K562 (cell line): ENCODE data around the gene PPP1R16B. TPM values are rescaled to one million over a fixed set of nuclear protein-coding genes. Genes with fewer than 3 reads are reported as not detected.
A peak's percentile ranks its signal among the peaks of the same experiment; 100 is the strongest.

Experiments
- ATAC-seq: fragments of 200-7000 bp; cut with Tn5 transposase; 3 replicates; pipeline ENCODE4 v1.9.1; 2020; ENCODE audit warnings: moderate library complexity
- BruUV-seq: library from RNA; stranded (reverse); fragments of 400-500 nt; replicated peaks from 2 replicates; lab custom pipeline; 2021; lab: Mats Ljungman, UMichigan
- CTCF ChIA-PET: fragments of 300-600 bp; formaldehyde crosslinking; extraction: SDS; loops from one replicate; lab custom pipeline; 2021; ENCODE audit warnings: low intra/inter-chr PET ratio; lab: Yijun Ruan, JAX
- POLR2A ChIA-PET: fragments of 300-600, 350-650 bp; sonication (Branson Sonifier 250); formaldehyde crosslinking; extraction: SDS; loops from one replicate; lab custom pipeline; 2021; ENCODE audit warnings: antibody characterized with exemption, inconsistent platforms; lab: Yijun Ruan, JAX
- DNase-seq, 4 experiments: peaks; one replicate each; pipeline versions ENCODE4 v3.0.0 to v3.0.0-alpha.2; 2011 to 2018; ENCODE audit warnings: low spot score in 3 of 4, mixed read lengths in 3 of 4; ENCODE audit errors: extremely low read depth in 1 of 4
- FAIRE-seq: peaks from 2 replicates; lab custom pipeline; 2011; peaks lifted over from hg19 to GRCh38; lab: Jason Lieb, UNC
- H2AFZ ChIP-seq: 2 replicates; pipeline ENCODE4 v1.6.0; 2011; ENCODE audit warnings: low read depth, low read length, control low read depth, inconsistent platforms
- H3K27ac ChIP-seq: fragments of 200-600 bp; 3 replicates; pipeline ENCODE4 v1.8.0; 2011; ENCODE audit warnings: low read depth, mild to moderate bottlenecking, control low read depth, inconsistent platforms, low read length, moderate library complexity, mixed read lengths; ENCODE audit errors: extremely low read depth
- H3K27me3 ChIP-seq, 2 experiments: fragments of 300-600 bp in 1 of 2; 2 replicates in 1 of 2; 3 replicates in 1 of 2; pipeline versions ENCODE4 v1.6.0 to v1.8.0; 2011; ENCODE audit warnings: inconsistent platforms in 2 of 2, low read length in 2 of 2, mild to moderate bottlenecking in 1 of 2, mixed read lengths in 1 of 2, moderate library complexity in 1 of 2; ENCODE audit not compliant: control insufficient read depth in 2 of 2, insufficient read depth in 2 of 2
- H3K36me3 ChIP-seq: fragments of 300-600 bp; 3 replicates; pipeline ENCODE4 v1.8.0; 2011; ENCODE audit warnings: mild to moderate bottlenecking, low read length, inconsistent platforms; ENCODE audit not compliant: control insufficient read depth, insufficient read depth
- H3K4me1 ChIP-seq, 2 experiments: fragments of 200-600 bp in 1 of 2; replicated peaks in 1 of 2; 2 replicates in 1 of 2; 3 replicates in 1 of 2; pipeline versions ENCODE4 v1.5.1 to v1.8.0; 2011; ENCODE audit warnings: inconsistent platforms in 2 of 2, low read length in 2 of 2, mild to moderate bottlenecking in 1 of 2, mixed read lengths in 1 of 2, moderate library complexity in 1 of 2; ENCODE audit not compliant: control insufficient read depth in 2 of 2, insufficient read depth in 2 of 2
- H3K4me2 ChIP-seq: 2 replicates; pipeline ENCODE4 v1.6.1; 2011; ENCODE audit warnings: low read length, control low read depth, inconsistent platforms, mixed read lengths; ENCODE audit not compliant: insufficient read depth
- H3K4me3 ChIP-seq: fragments of 200-600 bp; sonication (generic), shearing (Covaris generic); 2 replicates; pipeline ENCODE4 v1.5.1; 2016; ENCODE audit warnings: control low read depth, inconsistent platforms
- H3K79me2 ChIP-seq: fragments of 200-600 bp; 3 replicates; pipeline ENCODE4 v1.8.0; 2011; ENCODE audit warnings: low read length, inconsistent platforms; ENCODE audit not compliant: control insufficient read depth, insufficient read depth
- H3K9ac ChIP-seq, 2 experiments: 2 replicates each; pipeline versions ENCODE4 v1.6.0 to v1.6.1; 2011; ENCODE audit warnings: low read depth in 2 of 2, low read length in 2 of 2, control low read depth in 1 of 2, inconsistent platforms in 1 of 2, mild to moderate bottlenecking in 1 of 2, mixed read lengths in 1 of 2; ENCODE audit not compliant: insufficient read depth in 1 of 2
- H3K9me1 ChIP-seq: one replicate; pipeline ENCODE4 v1.6.0; 2011; ENCODE audit warnings: inconsistent platforms, mild to moderate bottlenecking, low read length, moderate library complexity; ENCODE audit not compliant: control insufficient read depth, insufficient read depth
- H3K9me3 ChIP-seq: replicated peaks from 2 replicates; pipeline ENCODE4 v1.5.1; 2011; ENCODE audit warnings: low read depth, low read length, inconsistent platforms; ENCODE audit not compliant: control insufficient read depth, insufficient read depth
- H4K20me1 ChIP-seq: replicated peaks from 2 replicates; pipeline ENCODE4 v1.6.1; 2011; ENCODE audit warnings: low read length, inconsistent platforms, mixed read lengths; ENCODE audit not compliant: control insufficient read depth, insufficient read depth
- CXXC5 ChIP-seq: fragments of 250-450 bp; sonication (Bioruptor Pico); IDR thresholded peaks from 2 replicates; pipeline ENCODE4 v1.8.0; 2022; ENCODE audit warnings: inconsistent platforms, mild to moderate bottlenecking, moderate library complexity
- EHMT2 ChIP-seq: fragments of 450-650 bp; IDR thresholded peaks from 2 replicates; pipeline ENCODE4 v1.6.1; 2018; ENCODE audit warnings: antibody characterized with exemption
- MIER1 ChIP-seq: fragments of 450-650 bp; IDR thresholded peaks from 2 replicates; pipeline ENCODE4 v1.6.1; 2016; ENCODE audit warnings: antibody characterized with exemption, mild to moderate bottlenecking, low read depth
- PRMT5 ChIP-seq: sonication (generic); formaldehyde crosslinking; IDR thresholded peaks from 2 replicates; pipeline ENCODE4 v1.5.0; 2020; ENCODE audit warnings: missing genetic modification reagents
- RBM25 ChIP-seq: fragments of 200-400 bp; formaldehyde crosslinking; IDR thresholded peaks from 2 replicates; pipeline ENCODE4 v1.6.1; 2018; ENCODE audit warnings: low read length, low read depth, moderate library complexity; ENCODE audit not compliant: severe bottlenecking
- SIN3B ChIP-seq: fragments of 450-650 bp; IDR thresholded peaks from 2 replicates; pipeline ENCODE4 v1.6.1; 2017; ENCODE audit warnings: low read depth, mild to moderate bottlenecking, moderate library complexity
- SOX6 ChIP-seq: fragments of 450-650 bp; IDR thresholded peaks from 2 replicates; pipeline ENCODE4 v1.6.1; 2014; ENCODE audit warnings: mild to moderate bottlenecking
- TEAD1 ChIP-seq, 2 experiments: fragments of 450-650 bp in 1 of 2; sonication (generic) in 1 of 2; formaldehyde crosslinking; IDR thresholded peaks; 2 replicates each; pipeline versions ENCODE4 v1.4.0 to v1.8.0; 2020 to 2022; ENCODE audit warnings: mild to moderate bottlenecking in 2 of 2, missing genetic modification reagents in 1 of 2
- ZNF354B ChIP-seq: fragments of 250-450 bp; sonication (Bioruptor Pico); IDR thresholded peaks from 2 replicates; pipeline ENCODE4 v1.4.0; 2020
- ZNF586 ChIP-seq: fragments of 450-650 bp; formaldehyde crosslinking; conservative IDR thresholded peaks from 2 replicates; pipeline ENCODE4 v1.4.0; 2020; ENCODE audit warnings: mild to moderate bottlenecking, moderate library complexity
- ZSCAN29 ChIP-seq: fragments of 450-650 bp; IDR thresholded peaks from 2 replicates; pipeline ENCODE4 v1.6.1; 2017
- WGBS: fragments of 100-300 bp; shearing (Covaris generic); methylation state at CpG from one replicate; pipeline ENCODE4 v1.1.6; 2016; ENCODE audit warnings: low coverage, mixed read lengths; ENCODE audit not compliant: insufficient coverage; ENCODE audit errors: missing lambda C conversion rate; 5-methylcytosine and 5-hydroxymethylcytosine counted together
- in situ Hi-C: fragments of 300-500 bp; cut with MboI; formaldehyde crosslinking; loops from 4 replicates; pipeline ENCODE4 v1.15.0; 2018; ENCODE audit warnings: inconsistent platforms, mixed read lengths
- intact Hi-C: fragments of 100-400 bp; cut with micrococcal nuclease; formaldehyde crosslinking; loops from 2 replicates; pipeline ENCODE4 v1.14.2; 2022
- polyA plus RNA-seq, 8 experiments: library from polyadenylated mRNA; depleted of rRNA in 4 of 8; stranded (reverse) in 5 of 8; unstranded in 3 of 8; fragments of >200 nt; fragmentation: Nextera tagmentation in 2 of 8; fragmentation: Illumina TruSeq in 1 of 8; extraction: Ambion mirVana in 2 of 8; extraction: Trizol in 1 of 8; gene quantifications; 2 replicates each; pipeline versions ENCODE4 v1.2.1 to v1.2.3, GENCODE V29; 2011 to 2014; ENCODE audit warnings: inconsistent platforms in 1 of 8, missing spikeins in 1 of 8
- total RNA-seq, 7 experiments: library from RNA; depleted of rRNA in 6 of 7; stranded (reverse); fragments of >200 nt in 6 of 7; fragmentation: Illumina TruSeq in 2 of 7; extraction: Trizol in 2 of 7; gene quantifications; 2 replicates each; pipeline versions ENCODE4 v1.2.1 to v1.2.3, GENCODE V29; 2011 to 2021; ENCODE audit warnings: low replicate concordance in 1 of 7
- TF ChIP-seq, protein P1 (sequence below): sonication (generic); formaldehyde crosslinking; IDR thresholded peaks from 2 replicates; pipeline ENCODE4 v1.8.0; 2022; ENCODE audit warnings: mild to moderate bottlenecking, missing genetic modification reagents
- TF ChIP-seq, protein P2 (sequence below), 2 experiments: fragments of 450-650 bp; formaldehyde crosslinking in 1 of 2; IDR thresholded peaks; 2 replicates each; pipeline versions ENCODE4 v1.4.0 to v1.6.1; 2014 to 2020; ENCODE audit warnings: mild to moderate bottlenecking in 2 of 2, borderline replicate concordance in 1 of 2, low read depth in 1 of 2
- TF ChIP-seq, protein P3 (sequence below): fragments of 200-800 bp; sonication (Bioruptor generic); IDR thresholded peaks from 2 replicates; pipeline ENCODE4 v1.6.1; 2017; ENCODE audit warnings: missing genetic modification characterization, missing compliant biosample characterization

The PPP1R16B gene
- total and polyA plus RNA-seq, 9 of the 15 experiments (the other 6 are each of a cell fraction or from before 2014, with no cell fraction given) = 1.5 to 11.5 (median 6.8) TPM

DNA sequence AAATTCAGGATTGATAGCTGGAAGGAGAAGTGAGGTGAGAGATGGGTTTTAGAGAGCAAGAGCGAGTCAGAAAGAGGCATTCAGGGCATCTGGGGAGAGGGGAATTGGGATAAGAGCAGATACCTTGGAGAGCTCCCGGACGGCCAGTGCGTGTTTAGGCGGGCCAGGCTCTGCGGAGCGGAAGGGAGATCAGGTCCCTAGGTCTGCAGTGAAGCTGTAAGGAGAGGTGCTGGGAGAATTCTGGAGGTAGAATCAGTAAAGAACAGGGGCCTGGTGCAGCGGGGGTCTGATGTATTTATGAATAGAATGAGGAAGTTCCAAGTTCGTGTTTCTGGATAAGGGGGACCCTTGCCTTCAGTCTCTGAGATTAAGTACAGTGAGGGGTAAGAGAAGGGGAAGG, 73.4 kb downstream of the PPP1R16B start:
- ATAC-seq = peak; percentile 82
- 1% methylated on average over 9 of the region's 9 CpGs for WGBS
- H3K4me1 ChIP-seq = peaks cover 10 to 19% of the 10 kb centered on the region in 2 experiments
- no peak overlapping the region for H3K27ac ChIP-seq
- H2AFZ ChIP-seq = no peak overlapping the region
- H3K9me1 ChIP-seq = no peaks in the 10 kb centered on the region
- H3K4me3 ChIP-seq = no peak overlapping the region
- H4K20me1 ChIP-seq = peaks cover 14% of the 10 kb centered on the region
- intact Hi-C loops = no loop called here
- in situ Hi-C loops = no loop called here
- DNase-seq = peak in 3 of 4 experiments; percentile 29 to 64 (median 50)
- H3K9ac ChIP-seq = no peak overlapping the region
- no peaks in the 10 kb centered on the region for H3K36me3 ChIP-seq
- peaks cover 2 to 16% of the 10 kb centered on the region in 2 experiments; a peak in 1 of 5 replicates for H3K27me3 ChIP-seq
- no TSS peak for BruUV-seq
- POLR2A ChIA-PET = interaction anchor here (0.6 to 1.1 kb wide), 2 partner anchors 13 to 18 kb away, joined by 3 to 4 read pairs; no protein-coding TSS in a partner anchor
- CTCF ChIA-PET = no interaction called here
- no peak overlapping the region for H3K4me2 ChIP-seq
- no peaks in the 10 kb centered on the region for H3K9me3 ChIP-seq
- FAIRE-seq = no peak
- H3K79me2 ChIP-seq = no peaks in the 10 kb centered on the region
- TF ChIP-seq EHMT2 (peak; percentile 96), PRMT5 (CRISPR knock-in tag) (peak; percentile 65; the same call in 1 of the 2 replicates), CXXC5 (CRISPR knock-in tag) (peak; percentile 57), MIER1 (peak; percentile 91), ZNF354B (CRISPR knock-in tag) (no peak), ZSCAN29 (no peak), SOX6 (no peak), SIN3B (no peak), TEAD1 (CRISPR knock-in tag; IDR thresholded peaks at IDR 0.05) (peak in 1 of 2 experiments; percentile 30; a peak in 1 of 4 replicates), ZNF586 (no peak), RBM25 (no peak)
- TF ChIP-seq, protein P1, sequence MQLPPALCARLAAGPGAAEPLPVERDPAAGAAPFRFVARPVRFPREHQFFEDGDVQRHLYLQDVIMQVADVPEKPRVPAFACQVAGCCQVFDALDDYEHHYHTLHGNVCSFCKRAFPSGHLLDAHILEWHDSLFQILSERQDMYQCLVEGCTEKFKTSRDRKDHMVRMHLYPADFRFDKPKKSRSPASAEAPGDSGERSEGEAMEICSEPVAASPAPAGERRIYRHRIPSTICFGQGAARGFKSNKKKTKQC = peak; percentile 68; the same call in 1 of the 2 replicates
- TF ChIP-seq, protein P2, sequence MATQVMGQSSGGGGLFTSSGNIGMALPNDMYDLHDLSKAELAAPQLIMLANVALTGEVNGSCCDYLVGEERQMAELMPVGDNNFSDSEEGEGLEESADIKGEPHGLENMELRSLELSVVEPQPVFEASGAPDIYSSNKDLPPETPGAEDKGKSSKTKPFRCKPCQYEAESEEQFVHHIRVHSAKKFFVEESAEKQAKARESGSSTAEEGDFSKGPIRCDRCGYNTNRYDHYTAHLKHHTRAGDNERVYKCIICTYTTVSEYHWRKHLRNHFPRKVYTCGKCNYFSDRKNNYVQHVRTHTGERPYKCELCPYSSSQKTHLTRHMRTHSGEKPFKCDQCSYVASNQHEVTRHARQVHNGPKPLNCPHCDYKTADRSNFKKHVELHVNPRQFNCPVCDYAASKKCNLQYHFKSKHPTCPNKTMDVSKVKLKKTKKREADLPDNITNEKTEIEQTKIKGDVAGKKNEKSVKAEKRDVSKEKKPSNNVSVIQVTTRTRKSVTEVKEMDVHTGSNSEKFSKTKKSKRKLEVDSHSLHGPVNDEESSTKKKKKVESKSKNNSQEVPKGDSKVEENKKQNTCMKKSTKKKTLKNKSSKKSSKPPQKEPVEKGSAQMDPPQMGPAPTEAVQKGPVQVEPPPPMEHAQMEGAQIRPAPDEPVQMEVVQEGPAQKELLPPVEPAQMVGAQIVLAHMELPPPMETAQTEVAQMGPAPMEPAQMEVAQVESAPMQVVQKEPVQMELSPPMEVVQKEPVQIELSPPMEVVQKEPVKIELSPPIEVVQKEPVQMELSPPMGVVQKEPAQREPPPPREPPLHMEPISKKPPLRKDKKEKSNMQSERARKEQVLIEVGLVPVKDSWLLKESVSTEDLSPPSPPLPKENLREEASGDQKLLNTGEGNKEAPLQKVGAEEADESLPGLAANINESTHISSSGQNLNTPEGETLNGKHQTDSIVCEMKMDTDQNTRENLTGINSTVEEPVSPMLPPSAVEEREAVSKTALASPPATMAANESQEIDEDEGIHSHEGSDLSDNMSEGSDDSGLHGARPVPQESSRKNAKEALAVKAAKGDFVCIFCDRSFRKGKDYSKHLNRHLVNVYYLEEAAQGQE (IDR thresholded peaks at IDR 0.05; ENCODE audit: borderline replicate concordance) = peak; percentile 98
- TF ChIP-seq, protein P2 (CRISPR knock-in tag; IDR thresholded peaks at IDR 0.05; ENCODE audit: low read depth) = peak; percentile 91
- TF ChIP-seq, protein P3, sequence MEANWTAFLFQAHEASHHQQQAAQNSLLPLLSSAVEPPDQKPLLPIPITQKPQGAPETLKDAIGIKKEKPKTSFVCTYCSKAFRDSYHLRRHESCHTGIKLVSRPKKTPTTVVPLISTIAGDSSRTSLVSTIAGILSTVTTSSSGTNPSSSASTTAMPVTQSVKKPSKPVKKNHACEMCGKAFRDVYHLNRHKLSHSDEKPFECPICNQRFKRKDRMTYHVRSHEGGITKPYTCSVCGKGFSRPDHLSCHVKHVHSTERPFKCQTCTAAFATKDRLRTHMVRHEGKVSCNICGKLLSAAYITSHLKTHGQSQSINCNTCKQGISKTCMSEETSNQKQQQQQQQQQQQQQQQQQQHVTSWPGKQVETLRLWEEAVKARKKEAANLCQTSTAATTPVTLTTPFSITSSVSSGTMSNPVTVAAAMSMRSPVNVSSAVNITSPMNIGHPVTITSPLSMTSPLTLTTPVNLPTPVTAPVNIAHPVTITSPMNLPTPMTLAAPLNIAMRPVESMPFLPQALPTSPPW (CRISPR knock-in tag) = peak; percentile 26; the same call in 1 of the 2 replicates
